Activated CD4-positive, alpha-beta T cell treated with anti-CD3 and anti-CD28 coated beads for 36 hours (primary cell): Measurements from ENCODE around the gene CTPS2. TPM values are rescaled to one million over a fixed set of nuclear protein-coding genes. Genes with fewer than 3 reads are reported as not detected.
"Not testable (repeated sequence)": the region's sequence is repeated elsewhere in the genome, so short reads cannot be mapped to it uniquely, and the experiment has no call there.

ENCODE experiments used
- ATAC-seq: fragments of 200-7000 bp; cut with Tn5 transposase; one replicate; pipeline ENCODE4 v1.10.0; 2021; ENCODE audit warnings: mild to moderate bottlenecking, moderate library complexity
- CTCF ChIA-PET: fragments of 350-600 bp; sonication (Branson Sonifier 250); formaldehyde crosslinking; loops from one replicate; lab custom pipeline; 2021; ENCODE audit warnings: antibody characterized with exemption; lab: Charles Lee
- POLR2A ChIA-PET: fragments of 350-600 bp; sonication (Branson Sonifier 250); formaldehyde crosslinking; loops from one replicate; lab custom pipeline; 2021; ENCODE audit warnings: antibody characterized with exemption, inconsistent platforms; lab: Charles Lee
- DNase-seq: peaks from one replicate; pipeline ENCODE4 v3.0.0-alpha.2; 2020
- H3K27ac Mint-ChIP-seq: one replicate; pipeline ENCODE4 v1.8.0; 2021; ENCODE audit warnings: mixed read lengths
- H3K27me3 Mint-ChIP-seq: one replicate; pipeline ENCODE4 v1.8.0; 2021; ENCODE audit warnings: mixed read lengths
- H3K36me3 Mint-ChIP-seq: one replicate; pipeline ENCODE4 v1.8.0; 2021; ENCODE audit warnings: low read depth, mixed read lengths
- H3K4me1 Mint-ChIP-seq: one replicate; pipeline ENCODE4 v1.8.0; 2021; ENCODE audit warnings: mixed read lengths
- H3K4me3 Mint-ChIP-seq: one replicate; pipeline ENCODE4 v1.8.0; 2021; ENCODE audit warnings: mild to moderate bottlenecking, moderate library complexity, mixed read lengths
- H3K9me3 Mint-ChIP-seq: one replicate; pipeline ENCODE4 v1.8.0; 2021; ENCODE audit warnings: low read depth, mixed read lengths
- intact Hi-C, 2 experiments: fragments of 100-400 bp; cut with DNase I in 1 of 2; cut with micrococcal nuclease in 1 of 2; formaldehyde crosslinking; loops; one replicate each; pipeline versions ENCODE4 v1.14.2 to v1.15.1; 2022 to 2024; cut with DNase I, micrococcal nuclease
- total RNA-seq, 2 experiments: library from RNA; stranded (reverse); gene quantifications; one replicate each; pipeline ENCODE4 v1.2.3, GENCODE V29; 2021

Gene CTPS2
- total RNA-seq, 2 experiments from 2014 or later, result 6.8 to 7.2 TPM

- CTCF ChIA-PET, result interaction anchor here (1.3 kb wide), 1 partner anchor 293 kb away, joined by 3 read pairs; no protein-coding TSS in a partner anchor
- no peaks in the 10 kb centered on the region for H3K27me3 Mint-ChIP-seq
- no peak overlapping the region for H3K27ac Mint-ChIP-seq
- H3K36me3 Mint-ChIP-seq, result peaks cover 8% of the 10 kb centered on the region
- POLR2A ChIA-PET, result no interaction called here
- no peaks in the 10 kb centered on the region for H3K4me1 Mint-ChIP-seq
- ATAC-seq, result no peak
- intact Hi-C loops, result no loop called here
- DNase-seq, result no peak
- H3K9me3 Mint-ChIP-seq, result no peaks in the 10 kb centered on the region
- H3K4me3 Mint-ChIP-seq, result no peak overlapping the region
Measured at GRCh38 chrX:16730450-16730849, 18.0 kb upstream of the CTPS2 start.

- peaks cover 6% of the 10 kb centered on the region for H3K4me1 Mint-ChIP-seq
- H3K27ac Mint-ChIP-seq, result no peak overlapping the region
- no peak for ATAC-seq
- H3K36me3 Mint-ChIP-seq, result peaks cover 8% of the 10 kb centered on the region
- CTCF ChIA-PET, result no interaction called here
- intact Hi-C loops, result no loop called here
- no peaks in the 10 kb centered on the region for H3K27me3 Mint-ChIP-seq
- no peak overlapping the region for H3K4me3 Mint-ChIP-seq
- POLR2A ChIA-PET, result no interaction called here
- no peaks in the 10 kb centered on the region for H3K9me3 Mint-ChIP-seq
- DNase-seq, result no peak
Measured at GRCh38 chrX:16727637-16728036, 15.2 kb upstream of the CTPS2 start.

- H3K4me3 Mint-ChIP-seq, H3K9me3 Mint-ChIP-seq, H3K27me3 Mint-ChIP-seq, DNase-seq, intact Hi-C loops, H3K27ac Mint-ChIP-seq, CTCF ChIA-PET, ATAC-seq, H3K36me3 Mint-ChIP-seq, POLR2A ChIA-PET, H3K4me1 Mint-ChIP-seq: not testable (repeated sequence)
Measured at GRCh38 chrX:16726347-16726988, 14.0 kb upstream of the CTPS2 start.

- POLR2A ChIA-PET, result no interaction called here
- no peaks in the 10 kb centered on the region for H3K9me3 Mint-ChIP-seq
- DNase-seq (no peak), ATAC-seq (no peak)
- H3K27ac Mint-ChIP-seq, result no peak overlapping the region
- H3K4me3 Mint-ChIP-seq, result no peak overlapping the region
- CTCF ChIA-PET, result interaction anchor here (0.6 kb wide), 1 partner anchor 9 kb away, joined by 3 read pairs; no protein-coding TSS in a partner anchor
- no peaks in the 10 kb centered on the region for H3K27me3 Mint-ChIP-seq
- H3K4me1 Mint-ChIP-seq, result peaks cover 20% of the 10 kb centered on the region
- H3K36me3 Mint-ChIP-seq, result peaks cover 9% of the 10 kb centered on the region
- intact Hi-C loops, result no loop called here
Measured at GRCh38 chrX:16725072-16725471, 12.6 kb upstream of the CTPS2 start.

- ATAC-seq (no peak), DNase-seq (no peak)
- H3K27ac Mint-ChIP-seq, result no peak overlapping the region
- intact Hi-C loops, result no loop called here
- no peaks in the 10 kb centered on the region for H3K27me3 Mint-ChIP-seq
- peaks cover 22% of the 10 kb centered on the region for H3K4me1 Mint-ChIP-seq
- CTCF ChIA-PET, result interaction anchor here (0.6 to 1.3 kb wide), 2 partner anchors 56 to 87 kb away, joined by 3 read pairs; no protein-coding TSS in a partner anchor
- no peaks in the 10 kb centered on the region for H3K9me3 Mint-ChIP-seq
- H3K36me3 Mint-ChIP-seq, result peaks cover 6% of the 10 kb centered on the region
- no peak overlapping the region for H3K4me3 Mint-ChIP-seq
- POLR2A ChIA-PET, result no interaction called here
Measured at GRCh38 chrX:16722481-16722880, 10.0 kb upstream of the CTPS2 start.

- DNase-seq (peak; percentile 94), ATAC-seq (peak; percentile 96)
- H3K9me3 Mint-ChIP-seq, result no peaks in the 10 kb centered on the region
- intact Hi-C loops, result loop anchor here (1.0 to 10.0 kb wide), 9 partner anchors 67 to 1045 kb away; partner anchors contain the start of genes TXLNG (in 2 of the 2), AP1S2 (in 1 of the 2), CA5B (in 1 of the 2) and RBBP7 (in 1 of the 2)
- peaks cover 22% of the 10 kb centered on the region for H3K4me1 Mint-ChIP-seq
- H3K27me3 Mint-ChIP-seq, result no peaks in the 10 kb centered on the region
- peak within 1 kb of the TSS; percentile 74 for H3K4me3 Mint-ChIP-seq
- POLR2A ChIA-PET, result interaction anchor here (0.5 to 0.6 kb wide), 2 partner anchors 70 to 79 kb away, joined by 3 read pairs; no protein-coding TSS in a partner anchor
- peak within 1 kb of the TSS; percentile 88 for H3K27ac Mint-ChIP-seq
- CTCF ChIA-PET, result interaction anchor here (0.6 to 0.9 kb wide), 2 partner anchors 24 kb away, joined by 3 to 4 read pairs; no protein-coding TSS in a partner anchor
- H3K36me3 Mint-ChIP-seq, result peaks cover 2% of the 10 kb centered on the region
Measured at GRCh38 chrX:16719334-16720084, 7.0 kb upstream of the CTPS2 start, which contains the start of gene SYAP1. Gene SYAP1 (plus strand): TSS chrX:16719612. CDS start chrX:16719725, 113 bp downstream.

GRCh38 chrX:16718824-16719333, 6.4 kb upstream of the CTPS2 start:
- Mint-ChIP-seq H3K4me3 (peak overlapping the region; percentile 74), H3K36me3 (peaks cover 2% of the 10 kb centered on the region), H3K27me3 (no peaks in the 10 kb centered on the region), H3K9me3 (no peaks in the 10 kb centered on the region), H3K4me1 (peaks cover 22% of the 10 kb centered on the region), H3K27ac (peak overlapping the region; percentile 88)
- ChIA-PET CTCF (interaction anchor here (0.9 kb wide), 1 partner anchor 23 kb away, joined by 4 read pairs; no protein-coding TSS in a partner anchor), POLR2A (no interaction called here)
- ATAC-seq, result peak; percentile 13
- DNase-seq, result no peak
- intact Hi-C loops, result loop anchor here (1.0 to 10.0 kb wide), 9 partner anchors 67 to 1044 kb away; partner anchors contain the start of genes TXLNG (in 2 of the 2), AP1S2 (in 1 of the 2), CA5B (in 1 of the 2) and RBBP7 (in 1 of the 2)

GRCh38 chrX:16716451-16716850, 4.0 kb upstream of the CTPS2 start:
- H3K9me3 Mint-ChIP-seq, H3K27ac Mint-ChIP-seq, H3K27me3 Mint-ChIP-seq, CTCF ChIA-PET, H3K36me3 Mint-ChIP-seq, DNase-seq, H3K4me3 Mint-ChIP-seq, ATAC-seq: not testable (repeated sequence)
- POLR2A ChIA-PET, result interaction anchor here (0.7 kb wide), 1 partner anchor 84 kb away, joined by 7 read pairs; no protein-coding TSS in a partner anchor
- H3K4me1 Mint-ChIP-seq, result peaks cover 19% of the 10 kb centered on the region
- intact Hi-C loops, result loop anchor here (5.0 to 10.0 kb wide), 4 partner anchors 228 to 1042 kb away; partner anchors contain the start of genes CA5B (in 1 of the 2), REPS2 (in 1 of the 2) and SCML1 (in 1 of the 2)

GRCh38 chrX:16715638-16716037, 3.2 kb upstream of the CTPS2 start:
- ATAC-seq, H3K36me3 Mint-ChIP-seq, H3K9me3 Mint-ChIP-seq, CTCF ChIA-PET, H3K27ac Mint-ChIP-seq, DNase-seq, H3K27me3 Mint-ChIP-seq, H3K4me3 Mint-ChIP-seq: not testable (repeated sequence)
- POLR2A ChIA-PET, result interaction anchor here (0.7 kb wide), 1 partner anchor 84 kb away, joined by 7 read pairs; no protein-coding TSS in a partner anchor
- intact Hi-C loops, result loop anchor here (5.0 to 10.0 kb wide), 4 partner anchors 229 to 1041 kb away; partner anchors contain the start of genes CA5B (in 1 of the 2), REPS2 (in 1 of the 2) and SCML1 (in 1 of the 2)
- H3K4me1 Mint-ChIP-seq, result peaks cover 17% of the 10 kb centered on the region

GRCh38 chrX:16714504-16714903, 2.0 kb upstream of the CTPS2 start:
- DNase-seq (no peak), ATAC-seq (no peak)
- Mint-ChIP-seq H3K27me3 (no peaks in the 10 kb centered on the region), H3K4me1 (peaks cover 12% of the 10 kb centered on the region), H3K27ac (no peak overlapping the region), H3K4me3 (no peak overlapping the region), H3K9me3 (no peaks in the 10 kb centered on the region), H3K36me3 (no peaks in the 10 kb centered on the region)
- ChIA-PET CTCF (no interaction called here), POLR2A (no interaction called here)
- intact Hi-C loops, result loop anchor here (5.0 to 10.0 kb wide), 4 partner anchors 230 to 1040 kb away; partner anchors contain the start of genes CA5B (in 1 of the 2) and REPS2 (in 1 of the 2)
